ENCODE results near the gene POU6F2. TPM values are rescaled to one million over a fixed set of nuclear protein-coding genes. Genes with fewer than 3 reads are reported as not detected.

The POU6F2 gene
- total and polyA plus RNA-seq, 2 donors = 0.05 to 0.07 TPM

DNA sequence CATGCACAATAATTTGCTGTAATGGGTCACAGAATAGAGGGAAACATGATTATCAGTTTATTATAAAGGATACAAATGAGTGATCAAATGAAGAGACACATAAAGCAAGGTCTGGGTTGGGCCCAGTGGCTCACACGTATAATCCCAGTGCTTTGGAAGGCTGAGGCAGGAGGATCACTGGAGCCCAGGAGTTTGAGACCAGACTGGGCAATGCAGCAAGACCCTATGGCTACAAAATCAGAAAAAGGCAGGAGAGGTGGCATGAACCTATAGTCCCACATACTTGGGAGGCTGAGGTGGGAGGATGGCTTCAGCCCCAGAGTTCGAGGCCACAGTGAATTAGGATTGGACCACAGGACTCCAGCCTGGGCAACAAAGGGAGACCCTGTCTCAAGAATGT is 421.7 kb downstream of the POU6F2 start:
- Histone ChIP-seq H3K9me3 (ENCODE audit: control insufficient read depth in 2 of 2, insufficient read depth in 1 of 2, low read length in 1 of 2) (no peaks in the 10 kb centered on the region), H3K27me3 (ENCODE audit: control insufficient read depth in 2 of 2, insufficient read depth in 1 of 2, low read length in 1 of 2) (peaks cover 0 to 3% of the 10 kb centered on the region in 2 donors), H3K36me3 (ENCODE audit: control insufficient read depth in 2 of 2, insufficient read depth in 2 of 2, low read length in 1 of 2) (no peaks in the 10 kb centered on the region), H3K4me3 (ENCODE audit: low read length in 2 of 2) (no peak overlapping the region), H3K4me1 (ENCODE audit: control insufficient read depth in 2 of 2, insufficient read depth in 2 of 2, low read length in 2 of 2) (no peaks in the 10 kb centered on the region), H3K27ac (ENCODE audit: low read depth in 1 of 2, low read length in 1 of 2) (no peak overlapping the region)
- DNase-seq (ENCODE audit: low read depth in 6 of 9, low spot score in 9 of 9) = no peak
- 95% methylated on average over 2 of the region's 2 CpGs for WGBS

DNA sequence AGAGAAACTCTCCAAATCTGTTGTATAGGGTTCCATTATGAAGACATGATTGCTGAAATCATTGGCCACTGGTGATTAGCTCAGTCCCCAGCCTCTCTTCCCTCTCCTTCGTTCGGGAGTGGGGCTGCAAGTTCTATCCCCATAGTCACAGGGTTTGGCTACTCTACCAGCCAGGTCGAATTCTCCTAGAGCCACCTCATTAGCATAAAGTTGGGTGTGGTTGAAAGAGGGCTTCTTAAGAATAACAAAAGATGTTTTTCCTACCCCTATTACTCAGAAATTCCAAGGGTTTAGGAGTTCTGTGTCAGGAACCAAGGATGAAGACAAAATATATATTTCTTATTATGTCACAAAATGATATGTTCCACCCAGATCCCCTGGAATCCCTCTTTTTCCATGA is 422.3 kb downstream of the POU6F2 start:
- no peaks in the 10 kb centered on the region for H3K36me3 ChIP-seq (ENCODE audit: control insufficient read depth in 2 of 2, insufficient read depth in 2 of 2, low read length in 1 of 2)
- H3K27ac ChIP-seq (ENCODE audit: low read depth in 1 of 2, low read length in 1 of 2) = no peak overlapping the region
- H3K4me1 ChIP-seq (ENCODE audit: control insufficient read depth in 2 of 2, insufficient read depth in 2 of 2, low read length in 2 of 2) = no peaks in the 10 kb centered on the region
- DNase-seq (ENCODE audit: low read depth in 6 of 9, low spot score in 9 of 9) = no peak
- peaks cover 0 to 3% of the 10 kb centered on the region in 2 donors for H3K27me3 ChIP-seq (ENCODE audit: control insufficient read depth in 2 of 2, insufficient read depth in 1 of 2, low read length in 1 of 2)
- H3K4me3 ChIP-seq (ENCODE audit: low read length in 2 of 2) = no peak overlapping the region
- no peaks in the 10 kb centered on the region for H3K9me3 ChIP-seq (ENCODE audit: control insufficient read depth in 2 of 2, insufficient read depth in 1 of 2, low read length in 1 of 2)
- 90% methylated on average over 3 of the region's 3 CpGs for WGBS

DNA sequence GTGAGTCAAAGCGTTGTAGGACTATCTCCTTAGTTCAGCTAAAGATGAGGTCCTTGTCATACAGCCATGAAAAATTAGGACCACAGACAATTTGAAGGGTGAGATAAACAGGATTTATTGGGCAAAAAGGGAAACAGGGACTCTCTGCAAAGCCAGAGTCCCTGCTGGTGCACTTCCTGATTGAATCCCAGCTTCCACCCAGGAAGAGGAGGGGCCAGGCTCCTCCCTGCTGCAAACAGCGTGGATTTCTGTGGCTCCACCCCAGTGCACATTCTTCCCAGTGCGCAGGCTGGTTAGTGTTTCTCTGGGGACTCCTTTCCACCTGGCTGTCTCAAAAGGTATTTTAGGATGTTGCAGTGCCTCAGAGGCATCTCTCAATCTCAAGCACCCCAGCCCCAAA is 423.1 kb downstream of the POU6F2 start:
- no peak for DNase-seq (ENCODE audit: low read depth in 6 of 9, low spot score in 9 of 9)
- no peaks in the 10 kb centered on the region for H3K36me3 ChIP-seq (ENCODE audit: control insufficient read depth in 2 of 2, insufficient read depth in 2 of 2, low read length in 1 of 2)
- H3K27me3 ChIP-seq (ENCODE audit: control insufficient read depth in 2 of 2, insufficient read depth in 1 of 2, low read length in 1 of 2) = peaks cover 0 to 3% of the 10 kb centered on the region in 2 donors
- no peaks in the 10 kb centered on the region for H3K4me1 ChIP-seq (ENCODE audit: control insufficient read depth in 2 of 2, insufficient read depth in 2 of 2, low read length in 2 of 2)
- H3K9me3 ChIP-seq (ENCODE audit: control insufficient read depth in 2 of 2, insufficient read depth in 1 of 2, low read length in 1 of 2) = no peaks in the 10 kb centered on the region
- H3K4me3 ChIP-seq (ENCODE audit: low read length in 2 of 2) = no peak overlapping the region
- no peak overlapping the region for H3K27ac ChIP-seq (ENCODE audit: low read depth in 1 of 2, low read length in 1 of 2)
- 97% methylated on average over 3 of the region's 3 CpGs for WGBS

DNA sequence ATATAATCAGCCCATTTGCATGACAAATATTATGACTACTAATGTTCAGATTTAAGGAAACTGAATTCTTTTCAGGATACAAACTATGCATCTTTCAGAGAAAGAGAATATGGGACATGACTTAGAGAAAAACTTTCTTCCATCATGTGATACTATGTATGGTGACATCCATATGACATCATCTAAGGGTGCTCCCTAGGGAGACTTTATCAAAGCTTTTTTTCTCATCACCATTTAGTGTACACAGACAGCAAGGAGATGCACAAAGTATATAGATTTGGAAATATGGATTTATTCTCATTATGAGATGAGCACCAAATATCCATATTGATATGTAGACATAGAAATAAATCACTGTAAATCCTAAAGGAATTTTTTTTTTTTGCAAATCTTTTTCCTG is 424.3 kb downstream of the POU6F2 start:
- no peaks in the 10 kb centered on the region for H3K4me1 ChIP-seq (ENCODE audit: control insufficient read depth in 2 of 2, insufficient read depth in 2 of 2, low read length in 2 of 2)
- H3K4me3 ChIP-seq (ENCODE audit: low read length in 2 of 2) = no peak overlapping the region
- H3K27ac ChIP-seq (ENCODE audit: low read depth in 1 of 2, low read length in 1 of 2) = no peak overlapping the region
- no peaks in the 10 kb centered on the region for H3K36me3 ChIP-seq (ENCODE audit: control insufficient read depth in 2 of 2, insufficient read depth in 2 of 2, low read length in 1 of 2)
- H3K9me3 ChIP-seq (ENCODE audit: control insufficient read depth in 2 of 2, insufficient read depth in 1 of 2, low read length in 1 of 2) = no peaks in the 10 kb centered on the region
- no peak for DNase-seq (ENCODE audit: low read depth in 6 of 9, low spot score in 9 of 9)
- no peaks in the 10 kb centered on the region for H3K27me3 ChIP-seq (ENCODE audit: control insufficient read depth in 2 of 2, insufficient read depth in 1 of 2, low read length in 1 of 2)

DNA sequence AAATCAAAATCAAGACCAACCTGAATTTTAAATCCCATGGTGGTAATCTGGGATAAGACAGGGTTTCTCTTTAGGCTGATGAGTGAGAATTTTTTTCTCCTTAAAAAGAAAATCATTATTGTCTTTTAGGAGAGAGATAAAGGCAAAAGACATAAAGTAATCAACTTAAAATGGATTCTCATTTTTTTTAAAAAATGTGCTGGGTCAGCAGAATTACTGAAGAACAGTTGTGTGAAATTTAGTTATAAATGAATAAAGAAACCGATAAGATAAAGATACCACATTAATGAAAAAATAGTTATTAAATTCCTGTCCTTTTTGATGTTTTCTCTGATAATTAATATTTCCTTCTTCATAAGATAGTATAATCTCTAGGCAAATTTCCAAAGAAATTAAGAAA is 427.2 kb downstream of the POU6F2 start:
- no peaks in the 10 kb centered on the region for H3K4me1 ChIP-seq (ENCODE audit: control insufficient read depth in 2 of 2, insufficient read depth in 2 of 2, low read length in 2 of 2)
- H3K9me3 ChIP-seq (ENCODE audit: control insufficient read depth in 2 of 2, insufficient read depth in 1 of 2, low read length in 1 of 2) = no peaks in the 10 kb centered on the region
- H3K27me3 ChIP-seq (ENCODE audit: control insufficient read depth in 2 of 2, insufficient read depth in 1 of 2, low read length in 1 of 2) = no peaks in the 10 kb centered on the region
- WGBS = 100% methylated on average over 1 of the region's 1 CpG
- no peak for DNase-seq (ENCODE audit: low read depth in 6 of 9, low spot score in 9 of 9)
- H3K36me3 ChIP-seq (ENCODE audit: control insufficient read depth in 2 of 2, insufficient read depth in 2 of 2, low read length in 1 of 2) = no peaks in the 10 kb centered on the region
- no peak overlapping the region for H3K4me3 ChIP-seq (ENCODE audit: low read length in 2 of 2)
- H3K27ac ChIP-seq (ENCODE audit: low read depth in 1 of 2, low read length in 1 of 2) = no peak overlapping the region

DNA sequence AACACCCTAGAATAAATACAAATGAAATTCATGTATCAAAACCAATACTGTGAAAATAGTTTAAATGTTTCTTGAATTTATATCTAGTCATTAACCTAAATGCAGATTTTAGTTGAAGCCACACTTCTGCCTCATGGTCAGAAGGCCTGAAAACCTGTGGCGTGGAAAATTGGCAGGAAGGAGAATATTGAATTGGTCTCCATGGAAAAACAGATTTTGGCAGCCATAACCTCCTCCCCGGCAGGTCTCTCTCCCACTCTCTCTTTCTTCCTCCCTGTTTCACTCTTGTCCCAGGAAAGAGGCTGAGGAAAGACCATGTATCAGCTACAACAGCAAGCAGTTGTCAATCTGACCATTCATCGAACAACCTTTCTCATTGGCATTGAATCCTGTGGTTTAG is 427.9 kb downstream of the POU6F2 start:
- no peak for DNase-seq (ENCODE audit: low read depth in 6 of 9, low spot score in 9 of 9)
- Histone ChIP-seq H3K9me3 (ENCODE audit: control insufficient read depth in 2 of 2, insufficient read depth in 1 of 2, low read length in 1 of 2) (no peaks in the 10 kb centered on the region), H3K27ac (ENCODE audit: low read depth in 1 of 2, low read length in 1 of 2) (no peak overlapping the region), H3K4me1 (ENCODE audit: control insufficient read depth in 2 of 2, insufficient read depth in 2 of 2, low read length in 2 of 2) (no peaks in the 10 kb centered on the region), H3K27me3 (ENCODE audit: control insufficient read depth in 2 of 2, insufficient read depth in 1 of 2, low read length in 1 of 2) (no peaks in the 10 kb centered on the region), H3K4me3 (ENCODE audit: low read length in 2 of 2) (no peak overlapping the region), H3K36me3 (ENCODE audit: control insufficient read depth in 2 of 2, insufficient read depth in 2 of 2, low read length in 1 of 2) (no peaks in the 10 kb centered on the region)
- 97% methylated on average over 3 of the region's 3 CpGs for WGBS

DNA sequence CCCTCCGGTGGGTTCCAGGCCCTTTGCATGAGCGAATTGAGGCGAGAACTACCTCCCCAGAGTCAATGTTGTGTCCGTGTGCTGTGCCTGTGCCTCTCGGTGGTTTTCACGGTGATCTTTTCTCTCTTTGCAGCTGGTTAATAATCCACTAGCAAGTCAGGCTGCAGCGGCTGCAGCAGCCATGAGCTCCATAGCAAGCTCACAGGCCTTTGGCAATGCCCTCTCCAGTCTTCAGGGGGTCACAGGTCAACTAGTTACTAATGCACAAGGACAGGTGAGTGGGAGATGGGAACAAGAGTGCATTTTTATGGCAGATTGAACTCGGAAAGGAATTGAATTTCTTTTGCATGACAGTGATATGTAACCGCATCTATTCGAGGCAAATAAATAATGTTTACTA is 428.8 kb downstream of the POU6F2 start:
- H3K27ac ChIP-seq (ENCODE audit: low read depth in 1 of 2, low read length in 1 of 2) = no peak overlapping the region
- H3K4me1 ChIP-seq (ENCODE audit: control insufficient read depth in 2 of 2, insufficient read depth in 2 of 2, low read length in 2 of 2) = no peaks in the 10 kb centered on the region

DNA sequence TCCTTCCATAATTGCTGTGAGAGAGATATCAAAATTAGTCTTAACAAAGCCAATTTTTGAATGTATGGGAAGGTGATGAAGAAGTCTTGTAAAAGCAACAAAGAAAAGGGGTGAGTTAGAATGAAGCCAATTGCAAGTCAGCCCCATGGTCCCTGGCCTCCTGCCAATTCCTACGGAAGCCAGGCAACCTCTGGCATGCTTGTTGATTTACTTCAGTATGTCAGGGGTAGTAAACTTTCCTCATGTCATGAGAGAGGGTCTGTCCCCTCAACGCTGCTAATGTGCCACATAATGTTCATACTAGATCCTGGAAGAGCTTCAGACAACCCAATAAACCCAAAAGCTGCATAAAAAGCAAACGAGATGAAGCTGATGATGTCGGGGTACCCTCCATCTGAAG is 429.4 kb downstream of the POU6F2 start:
- Histone ChIP-seq H3K27ac (ENCODE audit: low read depth in 1 of 2, low read length in 1 of 2) (no peak overlapping the region), H3K4me1 (ENCODE audit: control insufficient read depth in 2 of 2, insufficient read depth in 2 of 2, low read length in 2 of 2) (no peaks in the 10 kb centered on the region), H3K36me3 (ENCODE audit: control insufficient read depth in 2 of 2, insufficient read depth in 2 of 2, low read length in 1 of 2) (no peaks in the 10 kb centered on the region), H3K9me3 (ENCODE audit: control insufficient read depth in 2 of 2, insufficient read depth in 1 of 2, low read length in 1 of 2) (no peaks in the 10 kb centered on the region), H3K4me3 (ENCODE audit: low read length in 2 of 2) (no peak overlapping the region), H3K27me3 (ENCODE audit: control insufficient read depth in 2 of 2, insufficient read depth in 1 of 2, low read length in 1 of 2) (no peaks in the 10 kb centered on the region)
- 54% methylated on average over 4 of the region's 4 CpGs for WGBS
- no peak for DNase-seq (ENCODE audit: low read depth in 6 of 9, low spot score in 9 of 9)

More for the DNA sequence above, 428.8 kb downstream of the POU6F2 start:
- H3K27me3 ChIP-seq (ENCODE audit: control insufficient read depth in 2 of 2, insufficient read depth in 1 of 2, low read length in 1 of 2) = no peaks in the 10 kb centered on the region
- no peak overlapping the region for H3K4me3 ChIP-seq (ENCODE audit: low read length in 2 of 2)
- DNase-seq (ENCODE audit: low read depth in 6 of 9, low spot score in 9 of 9) = no peak
- no peaks in the 10 kb centered on the region for H3K36me3 ChIP-seq (ENCODE audit: control insufficient read depth in 2 of 2, insufficient read depth in 2 of 2, low read length in 1 of 2)
- WGBS = 95% methylated on average over 10 of the region's 10 CpGs
- no peaks in the 10 kb centered on the region for H3K9me3 ChIP-seq (ENCODE audit: control insufficient read depth in 2 of 2, insufficient read depth in 1 of 2, low read length in 1 of 2)

DNA sequence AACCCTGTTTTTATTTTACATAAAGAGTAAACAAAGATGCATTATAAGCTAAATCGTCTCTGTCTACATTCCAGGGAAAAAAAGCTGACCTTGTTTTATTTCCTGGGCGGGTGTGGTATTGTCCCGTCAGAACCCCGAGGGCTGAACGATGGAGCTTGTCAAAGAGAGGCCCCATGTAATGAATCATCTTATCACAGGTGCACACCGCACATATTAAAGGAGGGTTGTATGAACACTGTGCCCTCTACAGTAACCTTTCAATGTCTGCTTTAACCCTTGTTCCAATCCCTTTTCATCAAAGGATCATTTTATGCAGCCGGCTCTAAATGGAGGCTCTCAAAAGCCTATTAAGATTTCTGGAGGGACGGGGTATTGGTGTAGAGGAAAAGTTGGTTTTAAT is 430.0 kb downstream of the POU6F2 start:
- no peaks in the 10 kb centered on the region for H3K9me3 ChIP-seq (ENCODE audit: control insufficient read depth in 2 of 2, insufficient read depth in 1 of 2, low read length in 1 of 2)
- no peaks in the 10 kb centered on the region for H3K4me1 ChIP-seq (ENCODE audit: control insufficient read depth in 2 of 2, insufficient read depth in 2 of 2, low read length in 2 of 2)
- no peak for DNase-seq (ENCODE audit: low read depth in 6 of 9, low spot score in 9 of 9)
- no peaks in the 10 kb centered on the region for H3K36me3 ChIP-seq (ENCODE audit: control insufficient read depth in 2 of 2, insufficient read depth in 2 of 2, low read length in 1 of 2)
- no peak overlapping the region for H3K4me3 ChIP-seq (ENCODE audit: low read length in 2 of 2)
- 94% methylated on average over 8 of the region's 8 CpGs for WGBS
- no peak overlapping the region for H3K27ac ChIP-seq (ENCODE audit: low read depth in 1 of 2, low read length in 1 of 2)
- H3K27me3 ChIP-seq (ENCODE audit: control insufficient read depth in 2 of 2, insufficient read depth in 1 of 2, low read length in 1 of 2) = no peaks in the 10 kb centered on the region

DNA sequence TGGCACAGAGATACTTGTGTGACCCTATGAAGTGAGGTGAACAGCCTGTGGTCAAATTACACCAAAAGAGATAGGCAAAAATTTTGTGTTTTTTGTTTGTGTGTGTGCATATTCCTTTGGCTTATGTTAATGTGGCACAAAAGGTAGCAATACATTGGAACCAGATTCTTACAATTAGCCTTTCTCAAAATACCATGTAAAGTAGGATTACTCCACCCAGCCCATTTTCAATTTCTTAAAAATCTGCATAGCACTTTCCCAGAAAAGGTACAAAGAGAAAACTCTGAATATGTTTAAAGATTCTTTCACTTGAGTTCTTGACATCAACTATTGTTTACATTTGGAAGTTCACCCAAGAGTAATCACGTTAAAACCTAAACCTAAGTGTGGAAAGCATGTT is 431.2 kb downstream of the POU6F2 start:
- no peak for DNase-seq (ENCODE audit: low read depth in 6 of 9, low spot score in 9 of 9)
- H3K27me3 ChIP-seq (ENCODE audit: control insufficient read depth in 2 of 2, insufficient read depth in 1 of 2, low read length in 1 of 2) = peaks cover 0 to 5% of the 10 kb centered on the region in 2 donors
- H3K4me1 ChIP-seq (ENCODE audit: control insufficient read depth in 2 of 2, insufficient read depth in 2 of 2, low read length in 2 of 2) = peaks cover 0 to under 1% of the 10 kb centered on the region in 2 donors
- H3K9me3 ChIP-seq (ENCODE audit: control insufficient read depth in 2 of 2, insufficient read depth in 1 of 2, low read length in 1 of 2) = no peaks in the 10 kb centered on the region
- no peaks in the 10 kb centered on the region for H3K36me3 ChIP-seq (ENCODE audit: control insufficient read depth in 2 of 2, insufficient read depth in 2 of 2, low read length in 1 of 2)
- H3K27ac ChIP-seq (ENCODE audit: low read depth in 1 of 2, low read length in 1 of 2) = no peak overlapping the region
- H3K4me3 ChIP-seq (ENCODE audit: low read length in 2 of 2) = no peak overlapping the region
- 96% methylated on average over 1 of the region's 1 CpG for WGBS
